ENCODE measurements around the gene VWA2. TPM values are rescaled to one million over a fixed set of nuclear protein-coding genes. Genes with fewer than 3 reads are reported as not detected.

VWA2 gene
- total RNA-seq, 1 donor from 2014 or later: not detected

DNA sequence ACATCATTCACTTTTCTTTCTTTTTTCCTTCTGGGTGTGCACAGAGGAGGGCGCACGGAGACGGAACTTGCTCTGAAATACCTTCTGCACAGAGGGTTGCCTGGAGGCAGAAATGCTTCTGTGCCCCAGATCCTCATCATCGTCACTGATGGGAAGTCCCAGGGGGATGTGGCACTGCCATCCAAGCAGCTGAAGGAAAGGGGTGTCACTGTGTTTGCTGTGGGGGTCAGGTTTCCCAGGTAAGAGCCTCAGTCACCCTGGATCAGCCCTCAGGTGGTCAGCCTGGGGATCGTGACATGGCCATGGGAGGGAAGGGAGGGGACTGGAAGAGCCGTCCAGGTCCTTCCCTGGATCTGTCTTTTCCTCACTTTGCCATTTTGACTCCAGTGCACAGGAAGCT, 33.6 kb downstream of the VWA2 start:
- no peak for DNase-seq (ENCODE audit: extremely low spot score, unreplicated experiment)
- Mint-ChIP-seq H3K4me1 (ENCODE audit: unreplicated experiment) (peaks cover 15% of the 10 kb centered on the region), H3K27ac (ENCODE audit: unreplicated experiment) (no peak overlapping the region), H3K27me3 (ENCODE audit: unreplicated experiment) (no peaks in the 10 kb centered on the region), H3K36me3 (ENCODE audit: unreplicated experiment) (no peaks in the 10 kb centered on the region), H3K4me3 (ENCODE audit: unreplicated experiment) (no peak overlapping the region), H3K9me3 (ENCODE audit: unreplicated experiment) (no peaks in the 10 kb centered on the region)
- TF ChIP-seq, protein P1, sequence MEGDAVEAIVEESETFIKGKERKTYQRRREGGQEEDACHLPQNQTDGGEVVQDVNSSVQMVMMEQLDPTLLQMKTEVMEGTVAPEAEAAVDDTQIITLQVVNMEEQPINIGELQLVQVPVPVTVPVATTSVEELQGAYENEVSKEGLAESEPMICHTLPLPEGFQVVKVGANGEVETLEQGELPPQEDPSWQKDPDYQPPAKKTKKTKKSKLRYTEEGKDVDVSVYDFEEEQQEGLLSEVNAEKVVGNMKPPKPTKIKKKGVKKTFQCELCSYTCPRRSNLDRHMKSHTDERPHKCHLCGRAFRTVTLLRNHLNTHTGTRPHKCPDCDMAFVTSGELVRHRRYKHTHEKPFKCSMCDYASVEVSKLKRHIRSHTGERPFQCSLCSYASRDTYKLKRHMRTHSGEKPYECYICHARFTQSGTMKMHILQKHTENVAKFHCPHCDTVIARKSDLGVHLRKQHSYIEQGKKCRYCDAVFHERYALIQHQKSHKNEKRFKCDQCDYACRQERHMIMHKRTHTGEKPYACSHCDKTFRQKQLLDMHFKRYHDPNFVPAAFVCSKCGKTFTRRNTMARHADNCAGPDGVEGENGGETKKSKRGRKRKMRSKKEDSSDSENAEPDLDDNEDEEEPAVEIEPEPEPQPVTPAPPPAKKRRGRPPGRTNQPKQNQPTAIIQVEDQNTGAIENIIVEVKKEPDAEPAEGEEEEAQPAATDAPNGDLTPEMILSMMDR (IDR thresholded peaks at IDR 0.05): no peak

DNA sequence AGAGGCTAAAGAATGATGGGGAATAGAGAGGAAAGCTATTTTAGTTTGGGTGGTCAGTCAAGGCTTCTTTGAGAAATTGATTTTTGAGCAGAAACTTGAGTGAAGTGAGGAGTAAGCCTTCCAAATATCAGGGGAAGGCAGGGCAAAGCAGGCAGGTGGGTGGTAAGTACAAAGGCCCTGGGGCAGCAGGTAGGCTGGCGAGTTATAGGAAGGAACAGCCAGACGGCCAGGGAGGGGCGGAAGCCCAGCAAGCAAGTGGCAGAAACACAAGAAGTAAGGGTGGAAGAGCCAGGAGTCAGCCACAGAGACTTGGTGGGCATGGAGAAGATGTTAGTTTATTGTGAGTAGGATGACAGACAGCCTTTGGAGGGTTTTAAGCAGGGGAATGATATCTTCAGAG, 34.9 kb downstream of the VWA2 start:
- Mint-ChIP-seq H3K4me1 (ENCODE audit: unreplicated experiment) (peaks cover 15% of the 10 kb centered on the region), H3K27ac (ENCODE audit: unreplicated experiment) (no peak overlapping the region), H3K4me3 (ENCODE audit: unreplicated experiment) (no peak overlapping the region), H3K27me3 (ENCODE audit: unreplicated experiment) (peaks cover 7% of the 10 kb centered on the region), H3K36me3 (ENCODE audit: unreplicated experiment) (no peaks in the 10 kb centered on the region), H3K9me3 (ENCODE audit: unreplicated experiment) (no peaks in the 10 kb centered on the region)
- DNase-seq (ENCODE audit: extremely low spot score, unreplicated experiment): no peak
- TF ChIP-seq, protein P1 (IDR thresholded peaks at IDR 0.05): no peak

DNA sequence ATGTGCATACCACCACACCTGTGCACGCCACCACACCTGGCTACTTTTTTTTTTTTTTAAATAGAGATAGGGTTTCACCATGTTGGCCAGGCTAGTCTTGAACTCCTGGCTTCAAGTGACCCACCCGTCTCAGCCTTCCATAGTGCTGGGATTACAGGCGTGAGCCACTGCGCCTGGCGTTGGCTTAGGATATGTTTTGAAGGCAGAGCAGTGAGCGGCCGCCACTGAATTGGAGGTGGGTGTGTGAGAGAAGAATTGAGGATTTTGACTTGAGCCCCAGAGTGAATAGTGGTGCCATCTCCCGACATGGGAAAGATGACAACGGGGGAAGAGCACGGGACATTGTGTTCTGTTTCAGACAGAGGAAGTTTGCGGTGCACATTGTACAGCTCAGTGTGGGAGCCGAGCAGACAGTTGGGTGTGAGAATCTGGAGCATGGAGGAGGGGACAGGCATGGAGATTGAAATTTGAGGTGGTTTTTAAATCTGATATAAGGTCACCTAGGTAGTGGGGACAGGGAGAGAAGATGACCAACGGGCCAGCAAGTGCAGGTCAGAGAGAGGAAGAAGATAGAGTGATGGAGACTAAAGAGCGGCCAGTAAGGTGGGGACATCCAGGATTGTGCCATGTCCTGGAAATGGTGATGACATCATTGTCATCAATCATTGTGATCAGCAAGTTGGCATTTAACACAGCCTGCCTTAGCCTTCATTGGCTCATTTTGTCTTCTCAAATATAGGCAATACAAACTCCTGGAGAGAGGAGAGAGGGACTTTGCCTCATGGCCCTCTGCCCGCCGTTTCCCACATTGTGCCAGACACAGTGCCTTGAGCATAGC, 35.8 kb downstream of the VWA2 start:
- H3K4me1 Mint-ChIP-seq (ENCODE audit: unreplicated experiment): peaks cover 15% of the 10 kb centered on the region
- H3K36me3 Mint-ChIP-seq (ENCODE audit: unreplicated experiment): no peaks in the 10 kb centered on the region
- TF ChIP-seq, protein P1 (IDR thresholded peaks at IDR 0.05): no peak
- no peak overlapping the region for H3K4me3 Mint-ChIP-seq (ENCODE audit: unreplicated experiment)
- no peak overlapping the region for H3K27ac Mint-ChIP-seq (ENCODE audit: unreplicated experiment)
- peaks cover 7% of the 10 kb centered on the region for H3K27me3 Mint-ChIP-seq (ENCODE audit: unreplicated experiment)
- no peaks in the 10 kb centered on the region for H3K9me3 Mint-ChIP-seq (ENCODE audit: unreplicated experiment)
- DNase-seq (ENCODE audit: extremely low spot score, unreplicated experiment): no peak

DNA sequence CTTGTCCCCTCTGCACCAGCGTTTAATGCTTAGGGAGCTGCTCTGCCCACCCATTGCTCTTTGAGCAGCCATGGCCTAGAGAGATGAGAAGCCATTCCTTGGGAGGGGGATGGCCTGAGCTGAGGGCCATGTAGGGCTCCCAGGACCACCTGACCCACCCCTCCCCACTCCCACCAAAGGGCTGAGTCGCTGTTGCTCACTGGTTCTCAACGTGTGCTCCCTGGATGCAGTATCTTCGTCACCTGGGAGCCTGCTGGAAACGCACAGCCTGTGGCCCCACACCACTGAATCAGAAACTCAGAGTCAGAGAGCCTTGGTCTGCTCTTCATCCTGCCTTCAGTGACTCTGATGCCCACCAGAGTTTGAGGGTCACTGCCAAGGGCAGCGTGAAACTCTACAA, 37.0 kb downstream of the VWA2 start:
- Mint-ChIP-seq H3K9me3 (ENCODE audit: unreplicated experiment) (no peaks in the 10 kb centered on the region), H3K4me3 (ENCODE audit: unreplicated experiment) (no peak overlapping the region), H3K36me3 (ENCODE audit: unreplicated experiment) (no peaks in the 10 kb centered on the region), H3K4me1 (ENCODE audit: unreplicated experiment) (peaks cover 12% of the 10 kb centered on the region), H3K27me3 (ENCODE audit: unreplicated experiment) (peaks cover 7% of the 10 kb centered on the region), H3K27ac (ENCODE audit: unreplicated experiment) (no peak overlapping the region)
- no peak for DNase-seq (ENCODE audit: extremely low spot score, unreplicated experiment)
- TF ChIP-seq, protein P1 (IDR thresholded peaks at IDR 0.05): no peak

DNA sequence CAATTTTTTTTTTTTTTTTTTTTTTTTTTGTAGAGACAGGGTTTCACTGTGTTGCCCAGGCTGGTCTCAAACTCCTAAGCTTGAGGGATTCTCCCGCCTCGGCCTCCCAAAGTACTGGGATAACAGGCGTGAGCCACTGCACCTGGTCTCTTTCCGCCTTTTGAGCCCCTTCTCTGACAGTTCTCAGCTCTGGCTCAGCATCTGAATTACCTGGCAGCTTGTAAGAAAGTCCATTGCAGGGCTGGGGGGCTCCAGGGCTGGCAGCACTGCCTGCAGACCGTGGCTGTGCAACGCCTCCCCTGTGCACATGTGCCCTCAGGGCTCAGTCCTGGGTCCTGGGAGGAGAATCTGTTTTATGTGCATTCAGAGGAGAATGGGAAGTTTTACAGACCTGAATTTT, 37.6 kb downstream of the VWA2 start:
- Mint-ChIP-seq H3K36me3 (ENCODE audit: unreplicated experiment) (no peaks in the 10 kb centered on the region), H3K4me3 (ENCODE audit: unreplicated experiment) (no peak overlapping the region), H3K27ac (ENCODE audit: unreplicated experiment) (no peak overlapping the region), H3K4me1 (ENCODE audit: unreplicated experiment) (peaks cover 6% of the 10 kb centered on the region), H3K9me3 (ENCODE audit: unreplicated experiment) (no peaks in the 10 kb centered on the region), H3K27me3 (ENCODE audit: unreplicated experiment) (peaks cover 7% of the 10 kb centered on the region)
- TF ChIP-seq, protein P1 (IDR thresholded peaks at IDR 0.05): no peak
- DNase-seq (ENCODE audit: extremely low spot score, unreplicated experiment): no peak
